GM19240 (cell line): Measurements from ENCODE around the gene SH2D3C.

ENCODE experiments used
- DNase-seq: peaks from one replicate; pipeline ENCODE4 v3.0.0; 2011; ENCODE audit warnings: low spot score; ENCODE audit not compliant: insufficient read length

The SH2D3C gene

GRCh38 chr9:127744398-127745110 lies 33.9 kb downstream of the SH2D3C start:
- DNase-seq, result no peak

DNA sequence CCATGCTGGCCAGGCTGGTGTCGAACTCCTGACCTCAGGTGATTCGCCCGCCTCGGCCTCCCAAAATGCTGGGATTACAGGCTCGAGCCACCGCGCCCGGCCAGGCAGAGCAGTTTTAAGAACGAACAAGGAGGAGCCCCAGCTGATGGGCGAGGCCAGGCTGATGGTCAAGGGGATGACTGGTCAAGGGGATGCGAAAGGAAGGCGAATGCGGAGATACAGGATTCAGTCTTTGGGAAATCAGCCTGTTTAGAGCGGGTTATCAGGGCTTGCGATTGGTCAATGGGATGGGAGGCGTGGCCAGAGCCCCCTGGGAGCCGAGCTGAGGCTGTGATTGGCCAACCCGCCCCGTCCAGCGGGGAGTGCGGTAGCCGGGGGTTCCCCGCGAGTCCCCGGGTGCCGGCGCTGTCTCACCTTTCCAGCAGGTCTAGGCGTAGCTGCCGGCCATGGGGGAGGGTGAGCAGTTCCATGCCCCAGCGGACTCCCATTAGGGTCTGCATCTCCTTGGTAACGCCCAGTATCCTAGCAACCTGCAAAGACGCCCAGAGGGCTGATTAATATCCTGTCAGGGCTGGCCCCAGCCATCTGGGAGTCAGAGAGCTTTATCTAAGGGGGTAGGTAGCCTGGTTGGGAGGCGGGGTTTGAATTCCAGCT lies 35.9 kb downstream of the SH2D3C start:
- no peak for DNase-seq

DNA sequence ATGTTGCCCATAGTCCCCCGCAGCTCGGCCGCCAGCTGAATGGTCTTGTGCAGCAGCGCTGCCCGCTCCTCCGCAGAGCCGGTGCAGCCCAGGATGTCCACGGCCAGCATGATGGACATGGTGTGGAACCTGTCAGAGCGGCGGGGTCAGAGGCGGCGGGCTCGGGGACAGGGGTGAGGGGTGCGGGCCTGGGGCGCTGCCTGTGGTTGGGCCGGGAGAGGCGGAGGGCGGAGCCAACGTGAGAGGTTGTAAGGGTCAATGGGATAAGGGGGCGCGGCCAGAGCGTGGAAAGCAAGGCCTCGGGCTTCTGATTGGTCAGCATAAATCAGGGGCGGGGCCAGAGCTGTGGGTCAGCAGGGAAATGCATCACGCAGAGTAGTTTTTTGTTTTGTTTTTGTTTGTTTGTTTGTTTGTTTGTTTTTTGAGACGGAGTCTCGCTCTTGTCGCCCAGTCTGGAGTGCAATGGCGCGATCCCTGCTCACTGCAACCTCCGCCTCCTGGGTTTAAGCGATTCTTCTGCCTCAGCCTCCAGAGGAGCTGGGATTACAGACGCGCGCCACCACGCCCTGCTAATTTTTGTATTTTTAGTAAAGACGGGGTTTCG lies 36.5 kb downstream of the SH2D3C start:
- DNase-seq, result no peak

DNA sequence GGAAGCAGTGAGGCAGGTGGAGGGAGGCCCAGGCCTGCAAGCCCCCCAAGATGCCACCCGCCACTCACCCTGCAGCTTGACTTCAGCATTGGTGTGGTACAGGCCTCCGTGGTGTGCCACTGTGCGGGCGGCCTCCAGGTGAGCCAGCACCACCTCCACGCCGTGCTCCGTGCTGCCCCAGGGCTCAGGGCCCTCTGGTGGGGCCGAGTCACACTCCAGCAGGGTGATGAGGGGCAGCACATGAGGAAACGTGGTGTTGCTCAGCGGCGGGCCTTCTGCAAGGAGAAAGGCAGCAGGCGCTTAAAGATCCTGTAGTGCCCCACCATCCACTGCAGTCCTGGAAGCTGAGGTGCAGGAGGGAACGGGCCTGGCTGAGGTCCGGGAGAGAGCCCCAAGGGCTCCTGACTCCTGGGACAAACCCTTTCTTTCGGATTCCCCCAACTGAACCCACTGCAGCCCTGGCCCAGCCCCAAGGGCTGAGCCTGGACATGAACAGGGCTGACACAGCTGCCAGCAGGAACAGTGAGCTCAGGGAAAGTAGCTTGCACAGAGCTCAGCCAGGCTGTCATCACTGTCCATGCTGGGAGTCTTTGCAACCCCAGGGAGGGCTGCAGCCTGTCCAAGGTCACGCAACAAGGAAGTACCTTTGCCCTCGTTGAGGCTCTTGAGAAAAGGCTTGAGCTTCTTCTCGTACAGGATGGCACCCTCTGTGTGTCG lies 38.7 kb downstream of the SH2D3C start:
- DNase-seq, result no peak

- no peak for DNase-seq
Measured at GRCh38 chr9:127738666-127739065, 39.8 kb downstream of the SH2D3C start.

GRCh38 chr9:127735530-127736185 lies 42.8 kb downstream of the SH2D3C start:
- DNase-seq, result no peak

- DNase-seq, result peak; percentile 99
Measured at GRCh38 chr9:127734747-127735529, 43.5 kb downstream of the SH2D3C start, which contains the start of gene TOR2A. TOR2A (minus strand) TSS chr9:127735294; CDS start chr9:127735270, 24 bp downstream.

- no peak for DNase-seq
Measured at GRCh38 chr9:127734247-127734746, 44.2 kb downstream of the SH2D3C start.

DNA sequence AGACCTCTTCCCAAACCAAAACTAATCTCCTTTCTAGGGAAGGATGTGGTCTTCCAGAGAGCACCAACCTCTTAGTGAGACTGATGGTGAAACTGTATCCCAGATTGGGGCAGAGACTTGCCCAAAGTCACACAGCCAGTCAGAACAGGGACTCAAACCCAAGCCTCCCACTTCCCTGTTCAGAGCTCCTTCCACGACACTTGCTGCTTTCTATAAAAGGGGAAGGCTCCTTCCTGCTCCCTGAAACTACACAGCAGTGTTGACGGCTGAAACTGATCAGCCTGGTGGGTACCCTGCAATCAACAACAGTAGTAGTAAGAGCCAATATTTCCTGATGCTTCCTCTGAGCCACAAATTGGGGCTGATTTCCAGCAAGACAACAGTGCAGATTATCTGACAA lies 44.9 kb downstream of the SH2D3C start:
- DNase-seq, result no peak

GRCh38 chr9:127732444-127732843 lies 46.0 kb downstream of the SH2D3C start:
- DNase-seq, result no peak

DNA sequence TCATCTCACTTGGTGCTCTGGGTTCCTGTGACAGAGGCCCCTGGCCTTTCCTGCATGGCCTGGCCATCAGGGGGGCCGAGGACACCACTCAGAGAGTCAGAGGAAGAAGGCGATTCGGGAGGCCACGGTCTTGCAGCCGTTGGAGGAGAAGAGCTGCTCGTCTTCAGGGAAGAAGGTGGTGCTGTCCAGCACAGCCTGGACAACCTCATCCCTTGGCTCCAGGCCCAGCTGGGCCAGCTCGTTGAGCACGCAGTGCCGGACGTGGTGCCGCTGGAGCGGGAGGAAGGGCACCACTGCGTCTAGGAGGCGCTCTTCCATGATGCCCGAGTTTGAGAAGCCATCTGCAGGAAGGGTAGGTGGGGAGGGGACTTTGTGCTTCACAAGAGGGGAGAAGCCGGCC lies 46.5 kb downstream of the SH2D3C start:
- no peak for DNase-seq

DNA sequence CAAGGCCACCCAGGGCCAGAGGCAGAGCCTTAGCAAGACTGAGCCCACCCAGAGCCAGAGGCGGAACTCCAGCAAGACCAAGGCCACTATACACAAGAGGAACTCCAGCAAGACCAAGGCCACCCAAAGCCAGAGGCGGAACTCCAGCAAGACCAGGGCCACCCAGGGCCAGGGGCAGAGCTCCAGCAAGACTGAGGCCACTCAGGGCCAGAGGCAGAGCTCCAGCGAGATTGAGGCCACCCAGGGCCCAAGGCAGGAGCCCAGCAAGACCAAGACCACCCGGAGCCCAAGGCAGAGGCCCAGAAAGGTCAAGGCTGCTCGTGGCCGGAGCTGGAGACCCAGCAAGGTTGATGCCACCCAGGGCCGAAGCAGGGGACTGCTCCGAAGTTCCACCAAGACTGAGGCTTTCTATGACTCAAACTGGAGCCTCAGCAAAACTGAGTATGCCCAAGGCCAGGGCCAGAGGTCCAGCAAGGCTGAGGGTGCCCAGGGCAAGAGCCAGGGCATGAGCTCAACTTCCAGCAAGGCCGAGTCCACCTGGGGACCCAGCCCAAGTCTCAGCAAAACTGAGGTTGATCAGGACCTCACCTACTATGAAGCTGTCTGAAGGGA lies 47.6 kb downstream of the SH2D3C start:
- no peak for DNase-seq

DNA sequence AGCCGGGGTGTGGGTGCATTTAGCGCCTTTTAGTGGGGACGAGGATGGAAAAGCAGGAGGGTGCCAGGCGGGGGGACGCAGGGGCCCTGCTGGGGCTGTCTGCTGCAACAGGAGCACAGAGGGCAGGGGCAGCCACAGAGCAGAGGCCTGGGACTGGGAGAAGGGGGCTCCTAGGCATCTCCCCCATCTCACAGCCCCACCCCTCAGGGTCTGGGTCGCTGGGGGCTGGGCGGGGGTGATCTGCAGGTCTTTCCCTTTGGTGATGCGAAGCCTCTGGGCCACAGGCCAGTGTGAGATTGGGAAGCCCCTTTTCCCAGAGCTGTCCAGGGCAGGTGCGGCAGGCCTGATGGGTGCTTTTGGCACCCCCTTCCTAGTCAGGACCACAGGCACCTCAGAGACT lies 48.2 kb downstream of the SH2D3C start:
- DNase-seq, result no peak

- no peak for DNase-seq
Measured at GRCh38 chr9:127729522-127730256, 48.8 kb downstream of the SH2D3C start.

- no peak for DNase-seq
Measured at GRCh38 chr9:127728808-127729207, 49.7 kb downstream of the SH2D3C start.

- DNase-seq, result no peak
Measured at GRCh38 chr9:127726871-127727270, 51.6 kb downstream of the SH2D3C start.

DNA sequence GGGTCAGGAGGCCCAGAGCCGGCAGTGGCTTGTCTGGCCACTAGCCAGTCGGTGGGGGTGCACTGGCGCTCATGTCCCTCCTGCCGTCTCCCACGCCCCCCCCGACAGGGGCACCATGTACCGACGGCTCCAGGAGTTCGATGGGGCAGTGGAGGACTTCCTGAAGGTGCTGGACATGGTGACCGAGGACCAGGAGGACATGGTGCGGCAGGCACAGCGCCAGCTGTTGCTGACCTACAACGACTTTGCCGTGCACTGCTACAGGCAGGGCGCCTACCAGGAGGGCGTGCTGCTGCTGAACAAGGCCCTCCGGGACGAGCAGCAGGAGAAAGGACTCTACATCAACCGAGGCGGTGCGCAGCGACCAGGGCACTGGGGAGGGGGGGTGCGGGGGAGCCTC lies 54.5 kb downstream of the SH2D3C start:
- no peak for DNase-seq

- no peak for DNase-seq
Measured at GRCh38 chr9:127723444-127723843, 55.0 kb downstream of the SH2D3C start.

DNA sequence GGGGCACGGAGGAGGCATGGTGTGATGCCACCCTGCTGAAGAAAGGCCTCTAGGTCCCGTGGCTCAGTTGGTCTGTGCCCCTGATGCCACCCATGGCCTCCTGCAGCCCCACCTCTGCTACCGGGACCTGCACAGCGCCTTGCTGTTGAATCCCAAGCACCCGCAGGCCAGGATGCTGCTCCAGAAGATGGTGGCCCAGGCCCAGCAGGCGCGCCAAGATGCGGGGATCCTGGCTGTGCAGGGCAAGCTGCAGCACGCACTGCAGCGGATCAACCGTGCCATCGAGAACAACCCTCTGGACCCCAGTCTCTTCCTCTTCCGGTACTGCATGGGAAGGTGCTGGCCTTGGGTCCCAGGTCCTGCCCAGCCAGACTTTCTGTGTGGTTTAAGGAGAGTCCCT lies 55.5 kb downstream of the SH2D3C start:
- no peak for DNase-seq
